WI38 (cell line): Measurements from ENCODE around the gene PPM1F.

ENCODE experiments used
- H3K4me3 ChIP-seq: 2 replicates; pipeline ENCODE4 v1.5.1; 2011; ENCODE audit warnings: low read depth, mild to moderate bottlenecking, control low read depth, low read length
- TF ChIP-seq, protein P1 (sequence below): IDR thresholded peaks from 2 replicates; pipeline ENCODE4 v1.5.1; 2012; ENCODE audit warnings: low read depth, mild to moderate bottlenecking, control low read depth, low read length

The PPM1F gene

GRCh38 chr22:21921729-21922128 is 30.9 kb downstream of the PPM1F start:
- no peak overlapping the region for H3K4me3 ChIP-seq
- TF ChIP-seq, protein P1, sequence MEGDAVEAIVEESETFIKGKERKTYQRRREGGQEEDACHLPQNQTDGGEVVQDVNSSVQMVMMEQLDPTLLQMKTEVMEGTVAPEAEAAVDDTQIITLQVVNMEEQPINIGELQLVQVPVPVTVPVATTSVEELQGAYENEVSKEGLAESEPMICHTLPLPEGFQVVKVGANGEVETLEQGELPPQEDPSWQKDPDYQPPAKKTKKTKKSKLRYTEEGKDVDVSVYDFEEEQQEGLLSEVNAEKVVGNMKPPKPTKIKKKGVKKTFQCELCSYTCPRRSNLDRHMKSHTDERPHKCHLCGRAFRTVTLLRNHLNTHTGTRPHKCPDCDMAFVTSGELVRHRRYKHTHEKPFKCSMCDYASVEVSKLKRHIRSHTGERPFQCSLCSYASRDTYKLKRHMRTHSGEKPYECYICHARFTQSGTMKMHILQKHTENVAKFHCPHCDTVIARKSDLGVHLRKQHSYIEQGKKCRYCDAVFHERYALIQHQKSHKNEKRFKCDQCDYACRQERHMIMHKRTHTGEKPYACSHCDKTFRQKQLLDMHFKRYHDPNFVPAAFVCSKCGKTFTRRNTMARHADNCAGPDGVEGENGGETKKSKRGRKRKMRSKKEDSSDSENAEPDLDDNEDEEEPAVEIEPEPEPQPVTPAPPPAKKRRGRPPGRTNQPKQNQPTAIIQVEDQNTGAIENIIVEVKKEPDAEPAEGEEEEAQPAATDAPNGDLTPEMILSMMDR = no peak

- no peak overlapping the region for H3K4me3 ChIP-seq
- TF ChIP-seq, protein P1 = no peak
Observed at GRCh38 chr22:21921184-21921721, 31.4 kb downstream of the PPM1F start.

DNA sequence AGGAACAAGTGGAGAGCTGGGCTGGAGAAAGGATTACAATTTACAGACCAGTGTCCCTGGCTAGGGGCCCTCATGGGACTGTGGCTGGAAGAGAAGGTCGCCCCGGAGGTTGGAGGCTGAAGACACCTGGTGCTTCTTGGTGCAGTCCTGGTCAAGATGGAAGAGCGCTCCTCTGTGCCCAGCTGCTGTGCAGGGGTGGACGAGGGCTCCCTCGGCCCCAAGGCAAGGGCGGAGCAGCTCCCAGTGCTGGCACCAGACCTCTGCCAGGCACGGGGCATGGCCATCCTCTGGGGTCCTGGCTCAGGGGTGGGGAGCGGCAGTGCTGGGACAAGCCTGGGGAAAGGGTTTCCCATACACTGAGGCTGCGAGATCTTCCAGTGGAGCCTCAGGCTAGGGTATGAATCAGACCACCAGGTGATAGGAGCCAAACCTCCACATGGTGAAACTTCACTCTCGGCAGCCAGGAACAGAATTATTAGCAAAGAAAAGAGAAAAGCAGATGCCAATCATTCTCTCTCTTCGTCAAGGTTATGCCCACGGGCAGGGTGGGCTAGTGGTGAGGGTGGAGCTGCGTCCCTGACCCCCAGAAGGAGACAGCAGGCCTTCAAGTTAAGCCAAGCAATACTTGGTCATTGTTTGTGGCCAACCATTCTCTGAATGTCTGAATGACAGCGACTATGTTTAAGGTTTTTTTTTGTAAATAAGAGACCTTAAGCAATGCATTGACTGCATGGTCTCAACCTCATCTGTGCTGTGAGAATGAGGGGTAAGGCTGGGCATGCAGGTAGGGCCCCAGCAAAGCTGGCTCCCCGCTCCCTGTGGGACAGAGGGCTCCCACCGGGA is 32.1 kb downstream of the PPM1F start:
- H3K4me3 ChIP-seq = no peak overlapping the region
- TF ChIP-seq, protein P1 = no peak

DNA sequence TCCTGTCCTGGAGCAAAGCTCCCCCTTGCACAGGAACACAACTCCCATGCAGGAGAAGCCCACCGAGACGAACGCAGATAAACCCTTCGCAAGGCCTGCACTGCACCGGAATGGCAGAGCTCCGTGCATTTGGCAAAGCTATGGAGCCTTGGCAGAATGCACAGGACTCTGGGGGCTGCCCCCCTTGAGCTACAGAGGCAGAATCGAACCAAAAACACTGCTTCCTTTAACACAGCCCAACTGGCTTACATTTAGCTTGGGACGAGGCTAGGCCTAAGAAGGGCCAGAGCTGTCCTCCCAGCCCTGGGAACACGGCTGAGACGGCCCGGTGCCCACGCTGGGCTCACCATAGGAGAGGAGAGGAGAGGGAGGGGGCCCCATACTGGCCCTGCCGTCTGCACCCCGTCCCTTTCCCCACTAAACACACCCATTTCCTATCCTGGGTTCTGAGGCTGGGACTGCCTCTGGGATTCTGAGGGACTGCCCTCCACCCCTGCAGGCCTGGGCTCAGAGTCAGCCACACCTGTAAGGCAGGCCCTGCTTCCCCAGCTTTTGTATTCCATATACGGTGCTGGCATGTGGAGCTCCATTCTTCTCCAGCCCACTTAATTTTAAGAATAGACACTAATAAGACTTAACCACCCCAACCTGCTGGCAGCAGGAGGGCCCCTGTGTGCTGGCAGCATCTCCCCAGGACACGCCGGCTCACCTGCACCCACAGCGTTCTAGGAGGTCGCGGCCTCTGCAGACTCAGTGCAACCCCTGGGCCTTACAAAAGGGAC is 32.9 kb downstream of the PPM1F start:
- TF ChIP-seq, protein P1 = no peak
- no peak overlapping the region for H3K4me3 ChIP-seq

GRCh38 chr22:21918466-21919185 is 34.0 kb downstream of the PPM1F start:
- no peak overlapping the region for H3K4me3 ChIP-seq
- TF ChIP-seq, protein P1 = no peak

DNA sequence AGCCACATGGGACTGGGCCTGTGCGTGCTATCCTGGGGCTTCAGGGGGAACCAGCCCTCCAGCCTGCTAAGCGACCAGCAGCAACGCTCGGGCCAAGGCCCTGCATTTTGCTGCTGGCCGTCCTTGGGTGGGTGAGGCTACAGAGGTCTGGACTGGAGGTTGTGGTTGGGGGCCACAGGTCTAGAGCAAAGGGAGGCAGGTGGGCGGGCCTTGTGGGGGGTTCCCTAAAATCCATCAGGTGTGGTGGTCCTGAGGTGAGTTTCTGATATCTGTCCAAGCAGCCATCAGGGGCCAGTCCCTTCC is 34.7 kb downstream of the PPM1F start:
- TF ChIP-seq, protein P1 = no peak
- H3K4me3 ChIP-seq = no peak overlapping the region
